Ovary (tissue), 9 donors: ENCODE data around the gene MBD6. TPM values are rescaled to one million over a fixed set of nuclear protein-coding genes. Genes with fewer than 3 reads are reported as not detected.

Experiments
- DNase-seq, 5 donors: peaks; one replicate each; pipeline ENCODE4 v3.0.0-alpha.2; 2019 to 2020
- H3K27ac ChIP-seq, 2 donors: fragments of 200-600 bp; one replicate each; pipeline versions ENCODE4 v1.5.1 to v1.8.0; 2019 to 2022
- H3K27me3 ChIP-seq: fragments of 200-600 bp; one replicate; pipeline ENCODE4 v1.8.0; 2022
- H3K36me3 ChIP-seq: fragments of 200-600 bp; sonication (generic); one replicate; pipeline ENCODE4 v1.5.1; 2019
- H3K4me1 ChIP-seq: one replicate; pipeline ENCODE4 v1.8.1; 2013; ENCODE audit warnings: mild to moderate bottlenecking, moderate library complexity; ENCODE audit not compliant: insufficient read depth
- H3K4me3 ChIP-seq: fragments of 200-600 bp; sonication (generic); one replicate; pipeline ENCODE4 v1.5.1; 2017
- H3K9me3 ChIP-seq, 2 donors: fragments of 200-600 bp in 1 of 2; sonication (generic) in 1 of 2; one replicate each; pipeline versions ENCODE4 v1.5.1 to v1.8.1; 2013 to 2019; ENCODE audit warnings: mild to moderate bottlenecking in 1 of 2, moderate library complexity in 1 of 2
- CTCF ChIP-seq, 3 donors: fragments of 450-650 bp in 2 of 3; fragments of 200-600 bp in 1 of 3; IDR thresholded peaks; one replicate each; pipeline versions ENCODE4 v1.5.1 to v1.8.0; 2016 to 2022; ENCODE audit warnings: antibody characterized with exemption in 3 of 3, mild to moderate bottlenecking in 1 of 3
- EP300 ChIP-seq: sonication (generic); formaldehyde crosslinking; IDR thresholded peaks from one replicate; pipeline ENCODE4 v1.6.1; 2017; ENCODE audit warnings: antibody characterized with exemption
- POLR2A ChIP-seq: fragments of 450-650 bp; IDR thresholded peaks from one replicate; pipeline ENCODE4 v1.6.1; 2017; ENCODE audit warnings: antibody characterized with exemption, mild to moderate bottlenecking, moderate library complexity
- WGBS, 3 donors: extraction: QIAGEN DNeasy Blood & Tissue Kit in 1 of 3; methylation state at CpG; one replicate each; pipeline versions ENCODE4 v1.1.5 to v1.1.7; 2013 to 2017; 5-methylcytosine and 5-hydroxymethylcytosine counted together
- intact Hi-C, 4 donors: fragments of 100-400 bp; cut with DNase I; formaldehyde crosslinking; loops; one replicate each; pipeline versions ENCODE4 v1.11.0 to v1.15.1; 2022 to 2023
- polyA plus RNA-seq, 2 donors: library from polyadenylated mRNA; stranded (reverse); fragments of 200-250 nt in 1 of 2; fragments of 350-450 nt in 1 of 2; fragmentation: Illumina TruSeq in 1 of 2; extraction: RNeasy Lipid Tissue Mini Kit (QIAGEN cat#74804) in 1 of 2; gene quantifications; one replicate each; pipeline ENCODE4 v1.2.3, GENCODE V29; 2013 to 2014
- total RNA-seq, 7 donors: library from RNA; depleted of rRNA in 2 of 7; stranded (reverse); fragments of >200 nt in 2 of 7; fragmentation: NEBNext Ultra II Directional in 3 of 7; extraction: Animal tissue kit (Norgen Biotek cat#: 25700) in 3 of 7; gene quantifications; one replicate each; pipeline versions ENCODE4 v1.1.0 to v1.2.4, GENCODE V29; 2016 to 2023
- donor health status: DM: no; HTN: no; CAD: no; lungs with moderate emphysema.
- donor health status: DM: no; HTN: no; CAD: no.
- donor health status: Bipolar disorder and iron deficiency.
- donor health status: DM: yes; HTN: yes; CAD: no.
- donor health status: DM: no; HTN: no; CAD: no.
- donor health status: DM: yes; HTN: yes; CAD: no.

Gene MBD6
- total and polyA plus RNA-seq, 9 donors, result 18.1 to 122 (median 73.8) TPM

GRCh38 chr12:57474862-57475261, 47.8 kb upstream of the MBD6 start:
- H3K4me3 ChIP-seq, result no peak overlapping the region

DNA sequence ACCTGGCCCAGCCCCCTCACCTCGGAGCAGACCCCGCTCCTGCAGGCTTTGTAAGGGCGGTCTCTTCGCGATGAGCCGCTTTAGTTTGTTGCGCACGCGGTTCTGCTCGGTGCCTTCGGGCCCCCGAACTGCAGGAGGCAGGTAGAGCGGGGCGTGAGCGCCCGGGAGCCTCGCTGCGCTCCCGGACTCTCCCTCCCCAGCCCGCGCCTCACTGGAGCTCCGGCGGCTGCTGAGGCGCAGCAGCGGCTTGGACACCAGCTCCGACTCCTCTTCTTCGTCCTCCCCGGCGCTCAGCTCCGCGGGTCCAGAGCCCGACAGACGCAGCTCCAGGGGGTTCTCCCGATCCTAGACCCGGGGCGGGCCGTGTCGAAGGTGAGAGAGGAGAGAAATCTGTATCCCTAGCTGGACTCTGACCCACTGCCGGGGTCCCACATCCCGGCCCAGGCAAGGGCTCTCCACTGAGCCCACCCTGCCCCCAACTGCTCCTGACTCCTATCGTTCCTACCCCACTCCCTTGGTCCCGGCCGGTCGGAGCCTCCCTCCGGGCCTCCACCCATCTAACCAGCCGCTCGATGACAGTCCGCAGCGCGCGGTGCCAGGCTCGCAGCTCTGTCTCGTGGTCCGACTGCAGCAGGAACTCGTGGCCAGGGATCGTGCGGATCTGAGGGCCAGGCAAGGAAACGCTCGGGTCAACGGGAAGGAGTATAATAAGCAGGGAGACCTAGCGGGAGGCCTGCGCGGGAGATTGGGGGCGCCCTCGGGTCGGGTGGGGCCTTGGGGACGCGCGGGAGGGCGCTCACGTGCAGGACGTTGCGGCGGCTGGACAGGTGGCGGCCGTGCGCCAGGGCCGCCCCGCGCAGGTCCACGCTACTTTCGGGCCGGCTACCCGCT, 47.1 kb upstream of the MBD6 start:
- intact Hi-C loops, result no loop called here
- WGBS, 3 donors, result 1 to 5% (median 3%) methylated on average over 78 to 84 of the region's 84 CpGs
- DNase-seq, result peak in 1 of 5 donors; percentile 33
- Histone ChIP-seq H3K27me3 (no peaks in the 10 kb centered on the region), H3K36me3 (no peaks in the 10 kb centered on the region), H3K27ac (no peak overlapping the region), H3K9me3 (no peaks in the 10 kb centered on the region), H3K4me1 (peaks cover 7% of the 10 kb centered on the region), H3K4me3 (peak overlapping the region; percentile 12)
- no peak for TF ChIP-seq CTCF (IDR thresholded peaks at IDR 0.05)

More at GRCh38 chr12:57474862-57475261, 47.8 kb upstream of the MBD6 start:
- WGBS, 3 donors, result 56 to 64% (median 57%) methylated on average over 7 of the region's 7 CpGs
- H3K36me3 ChIP-seq, result no peaks in the 10 kb centered on the region
- no peak for DNase-seq
- TF ChIP-seq EP300 (no peak), POLR2A (no peak), CTCF (IDR thresholded peaks at IDR 0.05) (no peak)
- H3K27me3 ChIP-seq, result no peaks in the 10 kb centered on the region
- intact Hi-C loops, result no loop called here
- H3K9me3 ChIP-seq, result no peaks in the 10 kb centered on the region
- H3K4me1 ChIP-seq, result peaks cover 7% of the 10 kb centered on the region
- no peak overlapping the region for H3K27ac ChIP-seq

GRCh38 chr12:57476162-57476992, 46.2 kb upstream of the MBD6 start:
- Histone ChIP-seq H3K27ac (no peak overlapping the region), H3K36me3 (no peaks in the 10 kb centered on the region), H3K4me1 (peaks cover 7% of the 10 kb centered on the region), H3K9me3 (no peaks in the 10 kb centered on the region), H3K27me3 (no peaks in the 10 kb centered on the region), H3K4me3 (no peak overlapping the region)
- WGBS, 3 donors, result 18 to 23% (median 20%) methylated on average over 29 of the region's 29 CpGs
- TF ChIP-seq POLR2A (no peak), CTCF (IDR thresholded peaks at IDR 0.05) (no peak), EP300 (no peak)
- intact Hi-C loops, result no loop called here
- no peak for DNase-seq

DNA sequence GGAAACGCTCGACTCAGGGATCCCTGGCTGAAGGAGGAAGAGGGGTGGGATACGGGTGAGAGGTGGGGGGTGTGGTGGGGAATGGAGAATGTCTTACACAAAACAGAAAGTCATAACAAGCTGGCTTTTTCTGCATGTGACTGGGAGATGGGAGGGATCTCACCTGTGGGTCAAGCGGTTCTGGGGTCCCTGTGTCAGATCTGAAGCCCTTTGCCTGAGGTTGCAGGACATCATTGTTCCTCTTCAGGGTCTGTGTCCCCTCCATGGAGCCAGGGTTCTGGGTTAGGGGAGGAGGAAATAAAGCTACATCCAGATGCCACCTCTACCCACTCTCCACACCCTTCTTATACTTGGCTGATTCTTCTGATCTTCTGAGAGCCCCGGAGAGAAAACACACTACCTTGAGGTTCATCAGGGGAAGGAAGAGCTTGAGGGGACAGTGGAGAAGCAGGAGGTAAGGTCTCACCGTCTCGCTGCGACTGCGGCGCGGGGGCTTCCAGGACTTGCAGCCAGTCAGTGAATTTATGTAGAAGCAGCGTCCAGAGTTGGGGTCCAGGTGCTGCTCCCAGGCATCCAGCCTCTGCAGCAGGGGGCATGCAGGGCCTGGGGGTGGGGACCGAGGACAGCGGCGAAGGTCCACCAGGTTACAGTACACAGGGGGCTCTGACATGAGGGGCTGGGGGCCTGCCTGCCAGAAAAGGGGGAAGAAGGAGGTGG, 45.5 kb upstream of the MBD6 start:
- no peaks in the 10 kb centered on the region for H3K27me3 ChIP-seq

More for the DNA sequence above, 45.5 kb upstream of the MBD6 start:
- H3K9me3 ChIP-seq, result no peaks in the 10 kb centered on the region
- WGBS, 3 donors, result 79 to 87% (median 85%) methylated on average over 15 of the region's 15 CpGs
- H3K27ac ChIP-seq, result no peak overlapping the region
- H3K4me3 ChIP-seq, result no peak overlapping the region
- intact Hi-C loops, result no loop called here
- H3K36me3 ChIP-seq, result no peaks in the 10 kb centered on the region
- peaks cover 7% of the 10 kb centered on the region for H3K4me1 ChIP-seq
- TF ChIP-seq EP300 (no peak), CTCF (IDR thresholded peaks at IDR 0.05) (no peak), POLR2A (no peak)
- DNase-seq, result no peak
